Stomach (tissue), 4 donors: ENCODE measurements around the gene TASL.

ENCODE experiments used
- CTCF ChIP-seq, 7 experiments: fragments of 450-650 bp in 4 of 7; fragments of 200-600 bp in 3 of 7; sonication (generic) in 3 of 7; IDR thresholded peaks; one replicate each; pipeline ENCODE4 v1.5.1; 2016 to 2019; ENCODE audit warnings: antibody characterized with exemption in 7 of 7, control low read depth in 2 of 7, mild to moderate bottlenecking in 1 of 7
- POLR2AphosphoS5 ChIP-seq, 3 donors: sonication (generic); formaldehyde crosslinking; IDR thresholded peaks; one replicate each; pipeline ENCODE4 v1.6.1; 2016; ENCODE audit warnings: antibody characterized with exemption in 3 of 3

GRCh38 chrX:30573125-30573524, 4.4 kb downstream of the TASL start:
- TF ChIP-seq CTCF (IDR thresholded peaks at IDR 0.05) = no peak
- TF ChIP-seq POLR2AphosphoS5 (IDR thresholded peaks at IDR 0.05) = no peak
